ENCODE data around the gene DGKH.
"Not testable (repeated sequence)": the region's sequence is repeated elsewhere in the genome, so short reads cannot be mapped to it uniquely, and the experiment has no call there.

The DGKH gene

GRCh38 chr13:42071672-42072419 lies 23.4 kb downstream of the DGKH start:
- no peak for DNase-seq (ENCODE audit: insufficient read length, low spot score)
- TF ChIP-seq POLR2A (IDR thresholded peaks at IDR 0.05; ENCODE audit: low read depth, low read length), result no peak
- FAIRE-seq, result no peak

- DNase-seq (ENCODE audit: insufficient read length, low spot score) (no peak), FAIRE-seq (no peak)
- no peak for TF ChIP-seq POLR2A (IDR thresholded peaks at IDR 0.05; ENCODE audit: low read depth, low read length)
Measured at GRCh38 chr13:42073683-42074082, 25.2 kb downstream of the DGKH start.

- TF ChIP-seq POLR2A (IDR thresholded peaks at IDR 0.05; ENCODE audit: low read depth, low read length), result no peak
- FAIRE-seq (no peak), DNase-seq (ENCODE audit: insufficient read length, low spot score) (no peak)
Measured at GRCh38 chr13:42075517-42075916, 27.1 kb downstream of the DGKH start.

- TF ChIP-seq POLR2A (IDR thresholded peaks at IDR 0.05; ENCODE audit: low read depth, low read length), result no peak
- FAIRE-seq (no peak), DNase-seq (ENCODE audit: insufficient read length, low spot score) (no peak)
Measured at GRCh38 chr13:42076309-42076713, 27.9 kb downstream of the DGKH start.

GRCh38 chr13:42078128-42078808 lies 29.8 kb downstream of the DGKH start:
- FAIRE-seq, result no peak
- no peak for TF ChIP-seq POLR2A (IDR thresholded peaks at IDR 0.05; ENCODE audit: low read depth, low read length)
- DNase-seq (ENCODE audit: insufficient read length, low spot score), result no peak

- DNase-seq (ENCODE audit: insufficient read length, low spot score), result no peak
- TF ChIP-seq POLR2A (IDR thresholded peaks at IDR 0.05; ENCODE audit: low read depth, low read length), result no peak
- FAIRE-seq, result no peak
Measured at GRCh38 chr13:42083138-42083770, 34.8 kb downstream of the DGKH start.

GRCh38 chr13:42084722-42085121 lies 36.3 kb downstream of the DGKH start:
- no peak for FAIRE-seq
- no peak for TF ChIP-seq POLR2A (IDR thresholded peaks at IDR 0.05; ENCODE audit: low read depth, low read length)

GRCh38 chr13:42086582-42086981 lies 38.1 kb downstream of the DGKH start:
- TF ChIP-seq POLR2A (IDR thresholded peaks at IDR 0.05; ENCODE audit: low read depth, low read length), result no peak
- DNase-seq (ENCODE audit: insufficient read length, low spot score), result no peak
- FAIRE-seq, result no peak

More at GRCh38 chr13:42084722-42085121, 36.3 kb downstream of the DGKH start:
- no peak for DNase-seq (ENCODE audit: insufficient read length, low spot score)

- no peak for DNase-seq (ENCODE audit: insufficient read length, low spot score)
- TF ChIP-seq POLR2A (IDR thresholded peaks at IDR 0.05; ENCODE audit: low read depth, low read length), result no peak
- no peak for FAIRE-seq
Measured at GRCh38 chr13:42094516-42095040, 46.1 kb downstream of the DGKH start.

GRCh38 chr13:42096222-42096621 lies 47.8 kb downstream of the DGKH start:
- FAIRE-seq; DNase-seq (ENCODE audit: insufficient read length, low spot score): not testable (repeated sequence)

- TF ChIP-seq POLR2A (IDR thresholded peaks at IDR 0.05; ENCODE audit: low read depth, low read length), result no peak
- FAIRE-seq (no peak), DNase-seq (ENCODE audit: insufficient read length, low spot score) (no peak)
Measured at GRCh38 chr13:42099962-42100675, 51.7 kb downstream of the DGKH start.

- DNase-seq (ENCODE audit: insufficient read length, low spot score) (no peak), FAIRE-seq (no peak)
Measured at GRCh38 chr13:42100960-42101359, 52.5 kb downstream of the DGKH start.

GRCh38 chr13:42101821-42102585 lies 53.6 kb downstream of the DGKH start:
- FAIRE-seq, result no peak
- no peak for TF ChIP-seq POLR2A (IDR thresholded peaks at IDR 0.05; ENCODE audit: low read depth, low read length)
- no peak for DNase-seq (ENCODE audit: insufficient read length, low spot score)

More at GRCh38 chr13:42100960-42101359, 52.5 kb downstream of the DGKH start:
- no peak for TF ChIP-seq POLR2A (IDR thresholded peaks at IDR 0.05; ENCODE audit: low read depth, low read length)

All from H54 (cell line).